Thyroid gland (tissue), 4 donors: ENCODE measurements around the gene PAM16. TPM values are rescaled to one million over a fixed set of nuclear protein-coding genes. Genes with fewer than 3 reads are reported as not detected.
A peak's percentile ranks its signal among the peaks of the same experiment; 100 is the strongest.

Experiments
- DNase-seq, 2 donors: peaks; one replicate each; pipeline ENCODE4 v3.0.0-alpha.2; 2019
- H3K27ac ChIP-seq, 3 donors: fragments of 200-600 bp; sonication (generic); 1 replicate in 2 of 3; 2 replicates in 1 of 3; pipeline ENCODE4 v1.5.1; 2016 to 2019; ENCODE audit warnings: mild to moderate bottlenecking in 1 of 3, moderate library complexity in 1 of 3
- H3K27me3 ChIP-seq: fragments of 200-600 bp; sonication (generic); one replicate; pipeline ENCODE4 v1.5.1; 2019
- H3K36me3 ChIP-seq, 2 donors: fragments of 200-600 bp; sonication (generic); one replicate each; pipeline ENCODE4 v1.5.1; 2016 to 2019
- H3K4me1 ChIP-seq, 2 donors: fragments of 200-600 bp; sonication (generic); one replicate each; pipeline ENCODE4 v1.5.1; 2017 to 2019
- H3K4me3 ChIP-seq, 3 donors: fragments of 200-600 bp; sonication (generic); replicated peaks in 1 of 3; 1 replicate in 2 of 3; 2 replicates in 1 of 3; pipeline ENCODE4 v1.5.1; 2016; ENCODE audit warnings: mild to moderate bottlenecking in 1 of 3
- H3K9me3 ChIP-seq: fragments of 200-600 bp; sonication (generic); one replicate; pipeline ENCODE4 v1.5.1; 2017
- CTCF ChIP-seq, 6 experiments: fragments of 200-600 bp in 3 of 6; fragments of 450-650 bp in 3 of 6; sonication (generic) in 3 of 6; IDR thresholded peaks; one replicate each; pipeline ENCODE4 v1.5.1; 2016 to 2019; ENCODE audit warnings: antibody characterized with exemption in 6 of 6, mild to moderate bottlenecking in 2 of 6, inconsistent platforms in 1 of 6, moderate library complexity in 1 of 6
- POLR2A ChIP-seq, 2 donors: fragments of 450-650 bp; IDR thresholded peaks; one replicate each; pipeline ENCODE4 v1.6.1; 2017; ENCODE audit warnings: antibody characterized with exemption in 2 of 2, mild to moderate bottlenecking in 2 of 2, moderate library complexity in 1 of 2
- whole genome bisulfite sequencing, 2 donors: methylation state at CpG; one replicate each; pipeline ENCODE4 v1.1.5; 2017; 5-methylcytosine and 5-hydroxymethylcytosine counted together
- intact Hi-C: fragments of 100-400 bp; cut with DNase I; formaldehyde crosslinking; loops from one replicate; pipeline ENCODE4 v1.15.1; 2023
- total RNA-seq, 4 donors: library from RNA; depleted of rRNA; stranded (reverse); fragments of >200 nt; gene quantifications; one replicate each; pipeline ENCODE4 v1.2.3, GENCODE V29; 2016

PAM16 gene
- total RNA-seq, 4 donors from 2014 or later = 5.6 to 60.2 (median 27.3) TPM

- Histone ChIP-seq H3K4me1 (peaks cover 10 to 12% of the 10 kb centered on the region in 2 donors), H3K9me3 (no peaks in the 10 kb centered on the region), H3K27ac (peak overlapping the region; percentile 71 to 83 (median 75)), H3K27me3 (no peaks in the 10 kb centered on the region), H3K4me3 (peak overlapping the region in 2 of 3 donors; percentile 7 to 9), H3K36me3 (no peaks in the 10 kb centered on the region)
- TF ChIP-seq CTCF (IDR thresholded peaks at IDR 0.05) = peak in 1 of 6 experiments; percentile 9
- TF ChIP-seq POLR2A (IDR thresholded peaks at IDR 0.05) = peak in 1 of 2 donors; percentile 54
- peak; percentile 96 for DNase-seq
- intact Hi-C loops = no loop called here
- WGBS, 2 donors = 14 to 23% methylated on average over 14 to 26 of the region's 68 CpGs
Measured at GRCh38 chr16:4307215-4308037, 43.7 kb downstream of the PAM16 start.

- peak; percentile 79 to 84 for DNase-seq
- peak overlapping the region in 1 of 3 donors; percentile 9 for H3K4me3 ChIP-seq
- no peak for TF ChIP-seq CTCF (IDR thresholded peaks at IDR 0.05)
- TF ChIP-seq POLR2A (IDR thresholded peaks at IDR 0.05) = no peak
- no peaks in the 10 kb centered on the region for H3K36me3 ChIP-seq
- peaks cover 10 to 12% of the 10 kb centered on the region in 2 donors for H3K4me1 ChIP-seq
- H3K27me3 ChIP-seq = no peaks in the 10 kb centered on the region
- 39 to 44% methylated on average over 12 to 14 of the region's 16 CpGs for WGBS, 2 donors
- intact Hi-C loops = no loop called here
- H3K27ac ChIP-seq = peak overlapping the region; percentile 71 to 83 (median 75)
- H3K9me3 ChIP-seq = no peaks in the 10 kb centered on the region
Measured at GRCh38 chr16:4306470-4307214, 44.5 kb downstream of the PAM16 start.

- 83 to 85% methylated on average over 13 of the region's 13 CpGs for whole genome bisulfite sequencing, 2 donors
- no peak for DNase-seq
- intact Hi-C loops = no loop called here
Measured at GRCh38 chr16:4303973-4304372, 47.1 kb downstream of the PAM16 start.

GRCh38 chr16:4301968-4302367 lies 49.2 kb downstream of the PAM16 start:
- intact Hi-C loops = no loop called here
- no peaks in the 10 kb centered on the region for H3K9me3 ChIP-seq
- no peak for TF ChIP-seq POLR2A (IDR thresholded peaks at IDR 0.05)
- no peak for TF ChIP-seq CTCF (IDR thresholded peaks at IDR 0.05)
- H3K27ac ChIP-seq = no peak overlapping the region
- H3K4me3 ChIP-seq = no peak overlapping the region
- no peaks in the 10 kb centered on the region for H3K36me3 ChIP-seq
- 94 to 97% methylated on average over 6 of the region's 6 CpGs for WGBS, 2 donors
- H3K4me1 ChIP-seq = peaks cover 16 to 26% of the 10 kb centered on the region in 2 donors
- no peak for DNase-seq
- no peaks in the 10 kb centered on the region for H3K27me3 ChIP-seq

More at GRCh38 chr16:4303973-4304372, 47.1 kb downstream of the PAM16 start:
- H3K9me3 ChIP-seq = no peaks in the 10 kb centered on the region
- no peak overlapping the region for H3K4me3 ChIP-seq
- peaks cover 15 to 20% of the 10 kb centered on the region in 2 donors for H3K4me1 ChIP-seq
- TF ChIP-seq CTCF (IDR thresholded peaks at IDR 0.05) (no peak), POLR2A (IDR thresholded peaks at IDR 0.05) (no peak)
- H3K27me3 ChIP-seq = no peaks in the 10 kb centered on the region
- no peaks in the 10 kb centered on the region for H3K36me3 ChIP-seq
- no peak overlapping the region for H3K27ac ChIP-seq
